ENCODE results near the gene ACTN2.

- TF ChIP-seq CTCF (conservative IDR thresholded peaks at IDR 0.05 in 1 of 2, IDR thresholded peaks at IDR 0.05 in 1 of 2; ENCODE audit: low read depth in 1 of 2, low read length in 2 of 2) = no peak
- TF ChIP-seq EZH2 (IDR thresholded peaks at IDR 0.05; ENCODE audit: low read length, missing control alignments) = no peak
These were observed 2.4 kb downstream of the ACTN2 start for GRCh38 chr1:236688705-236689104.
